ENCODE measurements around the gene PGA4. TPM values are rescaled to one million over a fixed set of nuclear protein-coding genes. Genes with fewer than 3 reads are reported as not detected.
A peak's percentile ranks its signal among the peaks of the same experiment; 100 is the strongest.

Gene PGA4
- polyA plus RNA-seq, 1 of the 3 experiments (the other 2 are of a cell fraction), result not detected

- TF ChIP-seq PBX3 (IDR thresholded peaks at IDR 0.05) (no peak), RCOR1 (IDR thresholded peaks at IDR 0.05; ENCODE audit: low read length) (no peak)
Measured at GRCh38 chr11:61172888-61173287, 49.3 kb upstream of the PGA4 start (continued).

GRCh38 chr11:61173456-61173855, 48.7 kb upstream of the PGA4 start:
- CTCF ChIA-PET, result interaction anchor here (0.7 to 5.7 kb wide), 5 partner anchors 13 to 343 kb away, joined by 3 to 49 read pairs (median 3); no protein-coding TSS in a partner anchor
- no peak overlapping the region for H2AFZ ChIP-seq (ENCODE audit: low read depth)
- no peaks in the 10 kb centered on the region for H3K9me3 ChIP-seq
- H3K27me3 ChIP-seq (ENCODE audit: insufficient read depth), result peaks cover 30% of the 10 kb centered on the region; the same call in 1 of the 2 replicates
- H3K4me1 ChIP-seq (ENCODE audit: control insufficient read depth in 1 of 2, insufficient read depth in 2 of 2, low read depth in 1 of 2, low read length in 1 of 2), result no peaks in the 10 kb centered on the region
- no peaks in the 10 kb centered on the region for H4K20me1 ChIP-seq (ENCODE audit: insufficient read depth)
- H3K9ac ChIP-seq, result no peak overlapping the region
- H3K36me3 ChIP-seq (replicated peaks in 1 of 2; ENCODE audit: control insufficient read depth in 1 of 2, insufficient read depth in 2 of 2, low read length in 1 of 2), result no peaks in the 10 kb centered on the region
- DNase-seq, result no peak
- H3K4me2 ChIP-seq, result no peak overlapping the region
- H3F3A ChIP-seq (replicated peaks; ENCODE audit: insufficient read depth), result no peaks in the 10 kb centered on the region
- no peaks in the 10 kb centered on the region for H3K79me2 ChIP-seq (ENCODE audit: insufficient read depth)
- H3K27ac ChIP-seq (ENCODE audit: low read depth in 2 of 2, low read length in 1 of 2), result no peak overlapping the region
- 37% methylated on average over 4 of the region's 4 CpGs for WGBS (ENCODE audit: low lambda C conversion rate)
- H3K4me3 ChIP-seq (ENCODE audit: low read depth in 2 of 2, low read length in 1 of 2), result no peak overlapping the region
- POLR2A ChIA-PET, result no interaction called here
- no peaks in the 10 kb centered on the region for H3K9me2 ChIP-seq
- no peak for TF ChIP-seq TAF1 (IDR thresholded peaks at IDR 0.05; ENCODE audit: borderline replicate concordance, low read depth, low read length)
- TF ChIP-seq SMC3 (IDR thresholded peaks at IDR 0.05; ENCODE audit: low read depth, low read length), result 0 out of 2 replicates have a peak, but pooled peaks have one; percentile 17
- peak; percentile 29 for TF ChIP-seq CTCF (IDR thresholded peaks at IDR 0.05)
- no peak for TF ChIP-seq REST (IDR thresholded peaks at IDR 0.05; ENCODE audit: low read depth, low read length)
- no peak for TF ChIP-seq NRF1 (IDR thresholded peaks at IDR 0.05; ENCODE audit: low read depth, low read length)
- TF ChIP-seq FOSL2 (IDR thresholded peaks at IDR 0.05; ENCODE audit: borderline replicate concordance, low read depth), result no peak
- TF ChIP-seq PBX3 (IDR thresholded peaks at IDR 0.05), result no peak
- TF ChIP-seq FOXJ3 (CRISPR knock-in tag; IDR thresholded peaks at IDR 0.05), result no peak
- no peak for TF ChIP-seq TEAD4 (IDR thresholded peaks at IDR 0.05; ENCODE audit: borderline replicate concordance, insufficient read depth)
- TF ChIP-seq POLR2AphosphoS5 (IDR thresholded peaks at IDR 0.05; ENCODE audit: low read depth, low read length), result no peak
- TF ChIP-seq RFX5 (IDR thresholded peaks at IDR 0.05; ENCODE audit: low read length), result no peak
- TF ChIP-seq RAD21 (IDR thresholded peaks at IDR 0.05; ENCODE audit: low read length), result peak; percentile 54
- no peak for TF ChIP-seq GATA2 (CRISPR knock-in tag; IDR thresholded peaks at IDR 0.05)
